Panc1 (cell line): ENCODE results near the gene CRIM1. TPM values are rescaled to one million over a fixed set of nuclear protein-coding genes. Genes with fewer than 3 reads are reported as not detected.

Experiments used
- ATAC-seq: fragments of 200-7000 bp; cut with Tn5 transposase; 2 replicates; pipeline ENCODE4 v1.9.1; 2020; ENCODE audit warnings: mild to moderate bottlenecking, moderate library complexity
- BruUV-seq: library from RNA; stranded (reverse); fragments of 400-500 nt; replicated peaks from 2 replicates; lab custom pipeline; 2021; lab: Mats Ljungman, UMichigan
- CTCF ChIA-PET: fragments of 300-600 bp; sonication (Branson Sonifier 250); formaldehyde crosslinking; loops from one replicate; lab custom pipeline; 2022; ENCODE audit warnings: antibody characterized with exemption; lab: Charles Lee
- POLR2A ChIA-PET: fragments of 300-600 bp; sonication (Branson Sonifier 250); formaldehyde crosslinking; loops from one replicate; lab custom pipeline; 2022; ENCODE audit warnings: antibody characterized with exemption; lab: Charles Lee
- DNase-seq: peaks from one replicate; pipeline ENCODE4 v3.0.0-alpha.2; 2010; ENCODE audit warnings: low read depth, low spot score
- H3K27ac ChIP-seq: 2 replicates; pipeline ENCODE4 v1.5.1; 2011; ENCODE audit warnings: mild to moderate bottlenecking, low read length, inconsistent platforms
- H3K27me3 ChIP-seq: fragments of 200-500 bp; sonication (Bioruptor generic); 2 replicates; pipeline ENCODE4 v1.6.0; 2014; ENCODE audit warnings: low read length, inconsistent platforms; ENCODE audit not compliant: control insufficient read depth, insufficient read depth
- H3K36me3 ChIP-seq: fragments of 200-500 bp; sonication (Bioruptor generic); 2 replicates; pipeline ENCODE4 v1.5.1; 2014; ENCODE audit warnings: inconsistent platforms, mild to moderate bottlenecking, low read length, moderate library complexity; ENCODE audit not compliant: control insufficient read depth, insufficient read depth
- H3K4me1 ChIP-seq: 2 replicates; pipeline ENCODE4 v1.5.1; 2011; ENCODE audit warnings: inconsistent platforms, mild to moderate bottlenecking, low read length, moderate library complexity; ENCODE audit not compliant: control insufficient read depth, insufficient read depth
- H3K4me3 ChIP-seq, 2 experiments: 2 replicates each; pipeline ENCODE4 v1.5.1; 2011 to 2012; ENCODE audit warnings: low read depth in 2 of 2, low read length in 2 of 2, mild to moderate bottlenecking in 2 of 2, inconsistent platforms in 1 of 2, moderate library complexity in 1 of 2
- H3K9me3 ChIP-seq: fragments of 200-500 bp; sonication (Bioruptor generic); 2 replicates; pipeline ENCODE4 v1.5.1; 2014; ENCODE audit warnings: low read depth, mild to moderate bottlenecking, inconsistent platforms, low read length, moderate library complexity; ENCODE audit not compliant: control insufficient read depth, insufficient read depth
- POLR2AphosphoS5 ChIP-seq: IDR thresholded peaks from 2 replicates; pipeline ENCODE4 v1.6.1; 2012; ENCODE audit warnings: mild to moderate bottlenecking, low read depth, low read length, moderate library complexity
- SIN3A ChIP-seq: IDR thresholded peaks from 2 replicates; pipeline ENCODE4 v1.6.1; 2012; ENCODE audit warnings: low read depth, mild to moderate bottlenecking, low read length, moderate library complexity, borderline replicate concordance; ENCODE audit not compliant: insufficient read depth
- TCF7L2 ChIP-seq: IDR thresholded peaks from 2 replicates; pipeline ENCODE4 v1.6.1; 2011; ENCODE audit warnings: mild to moderate bottlenecking, low read depth, low read length, inconsistent platforms
- in situ Hi-C: cut with HindIII; loops from 2 replicates; pipeline ENCODE4 v1.10.0; 2016; ENCODE audit warnings: low sequenced_read_pairs, low pct_unique_long_range_greater_than_20kb
- intact Hi-C: fragments of 100-400 bp; cut with micrococcal nuclease; formaldehyde crosslinking; loops from one replicate; pipeline ENCODE4 v1.10.0; 2022; ENCODE audit not compliant: unreplicated experiment
- total RNA-seq: library from RNA; stranded (reverse); gene quantifications from one replicate; pipeline ENCODE4 v1.2.1, GENCODE V29; 2021; ENCODE audit not compliant: unreplicated experiment
- TF ChIP-seq, protein P1 (sequence below): fragments of 450-650 bp; IDR thresholded peaks from 2 replicates; pipeline ENCODE4 v1.5.1; 2017; ENCODE audit warnings: mild to moderate bottlenecking
- TF ChIP-seq, protein P2 (sequence below), 2 experiments: IDR thresholded peaks; 2 replicates each; pipeline ENCODE4 v1.6.1; 2011 to 2012; ENCODE audit warnings: low read depth in 2 of 2, control low read depth in 1 of 2, low read length in 1 of 2, mild to moderate bottlenecking in 1 of 2, moderate library complexity in 1 of 2; ENCODE audit not compliant: insufficient read depth in 1 of 2

CRIM1 gene
- total RNA-seq, 1 experiment from 2014 or later = 290 TPM

DNA sequence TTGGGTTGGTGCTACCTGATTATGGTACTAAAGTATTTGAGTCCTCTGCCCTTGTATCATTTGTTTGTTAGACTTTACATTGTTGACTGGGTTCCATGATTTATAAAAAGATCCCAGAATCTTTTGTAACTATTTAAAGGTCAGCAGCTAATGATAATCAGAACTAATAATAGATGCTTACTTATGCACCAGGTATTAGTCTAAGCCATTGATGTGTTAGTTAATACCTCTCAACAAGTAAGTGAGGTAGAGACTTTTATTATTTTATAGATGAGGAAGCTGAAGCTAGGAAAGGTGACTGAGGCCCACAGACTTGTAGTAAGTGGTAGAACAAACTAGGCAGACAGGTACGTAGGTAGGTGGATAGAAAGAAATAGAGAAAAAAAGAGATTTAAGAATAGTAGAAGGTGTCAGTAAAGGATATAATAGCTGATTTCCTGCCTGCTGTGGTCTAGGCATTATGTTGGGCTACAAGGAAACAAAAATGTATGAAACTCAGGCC is 68.1 kb downstream of the CRIM1 start:
- DNase-seq (no peak), ATAC-seq (no peak)
- Histone ChIP-seq H3K4me3 (no peak overlapping the region), H3K27ac (no peak overlapping the region), H3K4me1 (peaks cover 76% of the 10 kb centered on the region), H3K36me3 (peaks cover 22% of the 10 kb centered on the region), H3K9me3 (no peaks in the 10 kb centered on the region), H3K27me3 (no peaks in the 10 kb centered on the region)
- POLR2A ChIA-PET = interaction anchor here (0.9 kb wide), 1 partner anchor 71 kb away, joined by 4 read pairs; no protein-coding TSS in a partner anchor
- intact Hi-C loops = no loop called here
- no TSS peak for BruUV-seq
- TF ChIP-seq, protein P1, sequence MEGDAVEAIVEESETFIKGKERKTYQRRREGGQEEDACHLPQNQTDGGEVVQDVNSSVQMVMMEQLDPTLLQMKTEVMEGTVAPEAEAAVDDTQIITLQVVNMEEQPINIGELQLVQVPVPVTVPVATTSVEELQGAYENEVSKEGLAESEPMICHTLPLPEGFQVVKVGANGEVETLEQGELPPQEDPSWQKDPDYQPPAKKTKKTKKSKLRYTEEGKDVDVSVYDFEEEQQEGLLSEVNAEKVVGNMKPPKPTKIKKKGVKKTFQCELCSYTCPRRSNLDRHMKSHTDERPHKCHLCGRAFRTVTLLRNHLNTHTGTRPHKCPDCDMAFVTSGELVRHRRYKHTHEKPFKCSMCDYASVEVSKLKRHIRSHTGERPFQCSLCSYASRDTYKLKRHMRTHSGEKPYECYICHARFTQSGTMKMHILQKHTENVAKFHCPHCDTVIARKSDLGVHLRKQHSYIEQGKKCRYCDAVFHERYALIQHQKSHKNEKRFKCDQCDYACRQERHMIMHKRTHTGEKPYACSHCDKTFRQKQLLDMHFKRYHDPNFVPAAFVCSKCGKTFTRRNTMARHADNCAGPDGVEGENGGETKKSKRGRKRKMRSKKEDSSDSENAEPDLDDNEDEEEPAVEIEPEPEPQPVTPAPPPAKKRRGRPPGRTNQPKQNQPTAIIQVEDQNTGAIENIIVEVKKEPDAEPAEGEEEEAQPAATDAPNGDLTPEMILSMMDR = no peak
- TF ChIP-seq SIN3A = no peak
- TF ChIP-seq, protein P2, sequence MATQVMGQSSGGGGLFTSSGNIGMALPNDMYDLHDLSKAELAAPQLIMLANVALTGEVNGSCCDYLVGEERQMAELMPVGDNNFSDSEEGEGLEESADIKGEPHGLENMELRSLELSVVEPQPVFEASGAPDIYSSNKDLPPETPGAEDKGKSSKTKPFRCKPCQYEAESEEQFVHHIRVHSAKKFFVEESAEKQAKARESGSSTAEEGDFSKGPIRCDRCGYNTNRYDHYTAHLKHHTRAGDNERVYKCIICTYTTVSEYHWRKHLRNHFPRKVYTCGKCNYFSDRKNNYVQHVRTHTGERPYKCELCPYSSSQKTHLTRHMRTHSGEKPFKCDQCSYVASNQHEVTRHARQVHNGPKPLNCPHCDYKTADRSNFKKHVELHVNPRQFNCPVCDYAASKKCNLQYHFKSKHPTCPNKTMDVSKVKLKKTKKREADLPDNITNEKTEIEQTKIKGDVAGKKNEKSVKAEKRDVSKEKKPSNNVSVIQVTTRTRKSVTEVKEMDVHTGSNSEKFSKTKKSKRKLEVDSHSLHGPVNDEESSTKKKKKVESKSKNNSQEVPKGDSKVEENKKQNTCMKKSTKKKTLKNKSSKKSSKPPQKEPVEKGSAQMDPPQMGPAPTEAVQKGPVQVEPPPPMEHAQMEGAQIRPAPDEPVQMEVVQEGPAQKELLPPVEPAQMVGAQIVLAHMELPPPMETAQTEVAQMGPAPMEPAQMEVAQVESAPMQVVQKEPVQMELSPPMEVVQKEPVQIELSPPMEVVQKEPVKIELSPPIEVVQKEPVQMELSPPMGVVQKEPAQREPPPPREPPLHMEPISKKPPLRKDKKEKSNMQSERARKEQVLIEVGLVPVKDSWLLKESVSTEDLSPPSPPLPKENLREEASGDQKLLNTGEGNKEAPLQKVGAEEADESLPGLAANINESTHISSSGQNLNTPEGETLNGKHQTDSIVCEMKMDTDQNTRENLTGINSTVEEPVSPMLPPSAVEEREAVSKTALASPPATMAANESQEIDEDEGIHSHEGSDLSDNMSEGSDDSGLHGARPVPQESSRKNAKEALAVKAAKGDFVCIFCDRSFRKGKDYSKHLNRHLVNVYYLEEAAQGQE (IDR thresholded peaks at IDR 0.05; ENCODE audit: insufficient read depth in 1 of 2, low read depth in 2 of 2, low read length in 1 of 2) = no peak
- no peak for TF ChIP-seq TCF7L2
- TF ChIP-seq POLR2AphosphoS5 = no peak
- in situ Hi-C loops = no loop called here
- CTCF ChIA-PET = no interaction called here

DNA sequence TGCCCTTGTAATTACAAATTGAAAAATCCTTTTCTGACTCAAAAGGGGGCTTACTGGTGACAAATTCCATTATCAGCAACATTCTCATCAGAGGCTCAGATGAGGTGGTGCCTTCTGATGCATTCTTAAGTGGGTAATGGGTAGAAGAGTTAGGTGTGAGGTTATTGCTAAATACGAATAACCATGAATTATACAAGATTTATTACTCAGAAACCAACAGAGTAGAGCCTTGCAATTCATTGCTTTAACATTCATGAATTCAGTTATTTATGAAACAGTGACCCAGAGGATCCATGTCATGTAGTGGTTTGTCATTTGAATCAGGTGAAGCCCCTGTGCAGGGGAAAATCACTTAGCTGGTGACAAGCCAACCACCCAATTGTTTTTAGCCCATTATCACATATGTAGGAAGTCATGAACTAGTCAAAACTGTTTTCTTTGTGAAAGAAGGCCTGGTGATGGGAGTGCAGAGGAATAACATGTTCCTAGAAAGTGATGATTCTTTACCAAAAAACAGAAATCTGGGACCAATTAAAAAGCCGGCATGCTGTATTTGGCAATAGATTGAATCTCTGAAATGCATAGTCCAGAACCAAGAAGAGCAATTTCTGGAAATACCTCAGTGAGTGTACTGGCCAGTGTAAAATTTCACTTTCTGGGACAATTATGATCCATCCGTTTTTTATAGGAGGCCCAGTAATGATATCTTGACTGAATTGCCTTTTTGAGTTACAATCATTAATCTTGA is 70.2 kb downstream of the CRIM1 start:
- intact Hi-C loops = no loop called here
- POLR2A ChIA-PET = no interaction called here
- CTCF ChIA-PET = no interaction called here

More for the DNA sequence above, 70.2 kb downstream of the CRIM1 start:
- DNase-seq (no peak), ATAC-seq (no peak)
- peaks cover 22% of the 10 kb centered on the region for H3K36me3 ChIP-seq
- H3K27ac ChIP-seq = peak overlapping the region; percentile 26; the same call in 1 of the 2 replicates
- H3K27me3 ChIP-seq = no peaks in the 10 kb centered on the region
- peaks cover 76% of the 10 kb centered on the region for H3K4me1 ChIP-seq
- in situ Hi-C loops = no loop called here
- no peaks in the 10 kb centered on the region for H3K9me3 ChIP-seq
- no TSS peak for BruUV-seq
- TF ChIP-seq, protein P2 (IDR thresholded peaks at IDR 0.05; ENCODE audit: insufficient read depth in 1 of 2, low read depth in 2 of 2, low read length in 1 of 2) = no peak
- TF ChIP-seq, protein P1 = no peak
- TF ChIP-seq TCF7L2 = no peak
- TF ChIP-seq SIN3A = no peak
- no peak for TF ChIP-seq POLR2AphosphoS5
- no peak overlapping the region for H3K4me3 ChIP-seq
